ENCODE measurements around the gene BST1.

GRCh38 chr4:15704129-15704528, 1.3 kb downstream of the BST1 start:
- TF ChIP-seq CTCF (IDR thresholded peaks at IDR 0.05; ENCODE audit: control extremely low read depth in 1 of 3, insufficient read depth in 1 of 3, low read depth in 1 of 3, low read length in 3 of 3): no peak
- TF ChIP-seq POLR2AphosphoS5 (IDR thresholded peaks at IDR 0.05; ENCODE audit: low read depth, low read length): no peak
- TF ChIP-seq RFX5 (IDR thresholded peaks at IDR 0.05; ENCODE audit: borderline replicate concordance, low read depth, low read length): no peak
- no peak for TF ChIP-seq SP1 (IDR thresholded peaks at IDR 0.05; ENCODE audit: low read depth, low read length)
- no peak for TF ChIP-seq SIN3A (conservative IDR thresholded peaks at IDR 0.05 in 1 of 2, IDR thresholded peaks at IDR 0.05 in 1 of 2; ENCODE audit: low read depth in 1 of 2, low read length in 2 of 2)
- TF ChIP-seq KDM1A (IDR thresholded peaks at IDR 0.05; ENCODE audit: borderline replicate concordance, low read length): no peak
- no peak for TF ChIP-seq TAF7 (optimal IDR thresholded peaks at IDR 0.05; ENCODE audit: borderline replicate concordance, low read depth, low read length)
- no peak for TF ChIP-seq JUN (IDR thresholded peaks at IDR 0.05; ENCODE audit: low read depth, low read length)
- TF ChIP-seq TCF12 (IDR thresholded peaks at IDR 0.05; ENCODE audit: low read depth, low read length): no peak
